HAP-1 (cell line): ENCODE results near the gene FZD10.

Source experiments
- DNase-seq, 2 experiments: peaks; one replicate each; pipeline ENCODE4 v3.0.0-alpha.2; 2016 to 2020; ENCODE audit warnings: low spot score in 2 of 2
- H3K27me3 ChIP-seq: fragments of 250-450 bp; sonication (Bioruptor Pico); 2 replicates; pipeline ENCODE4 v1.5.1; 2020; ENCODE audit warnings: low read depth, mild to moderate bottlenecking, moderate library complexity
- H3K36me3 ChIP-seq: fragments of 250-450 bp; sonication (Bioruptor Pico); replicated peaks from 2 replicates; pipeline ENCODE4 v1.5.1; 2020; ENCODE audit warnings: mild to moderate bottlenecking
- H3K4me1 ChIP-seq: fragments of 250-450 bp; sonication (Bioruptor Pico); 2 replicates; pipeline ENCODE4 v1.5.1; 2020; ENCODE audit warnings: mild to moderate bottlenecking
- H3K4me3 ChIP-seq: fragments of 250-450 bp; sonication (Bioruptor Pico); 2 replicates; pipeline ENCODE4 v1.5.1; 2020; ENCODE audit warnings: mild to moderate bottlenecking, moderate library complexity
- H3K9me3 ChIP-seq: fragments of 250-450 bp; sonication (Bioruptor Pico); 2 replicates; pipeline ENCODE4 v1.5.1; 2020; ENCODE audit warnings: mild to moderate bottlenecking, moderate library complexity
- in situ Hi-C: fragments of 300-500 bp; cut with MboI; formaldehyde crosslinking; loops from 3 replicates; pipeline ENCODE4 v1.14.3; 2020; ENCODE audit warnings: low sequenced_read_pairs, inconsistent platforms, mixed read lengths

Gene FZD10

GRCh38 chr12:130186651-130187268, 24.5 kb downstream of the FZD10 start:
- Histone ChIP-seq H3K4me1 (no peaks in the 10 kb centered on the region), H3K36me3 (no peaks in the 10 kb centered on the region), H3K27me3 (no peaks in the 10 kb centered on the region), H3K4me3 (no peak overlapping the region), H3K9me3 (no peaks in the 10 kb centered on the region)
- in situ Hi-C loops: no loop called here
- DNase-seq: no peak

- no peaks in the 10 kb centered on the region for H3K27me3 ChIP-seq
- in situ Hi-C loops: no loop called here
- no peaks in the 10 kb centered on the region for H3K36me3 ChIP-seq
- no peaks in the 10 kb centered on the region for H3K9me3 ChIP-seq
- no peaks in the 10 kb centered on the region for H3K4me1 ChIP-seq
- no peak overlapping the region for H3K4me3 ChIP-seq
- no peak for DNase-seq
Measured at GRCh38 chr12:130192642-130193345, 30.5 kb downstream of the FZD10 start.

GRCh38 chr12:130194154-130194553, 31.9 kb downstream of the FZD10 start:
- Histone ChIP-seq H3K4me1 (no peaks in the 10 kb centered on the region), H3K27me3 (no peaks in the 10 kb centered on the region), H3K4me3 (no peak overlapping the region), H3K36me3 (no peaks in the 10 kb centered on the region), H3K9me3 (no peaks in the 10 kb centered on the region)
- no peak for DNase-seq
- in situ Hi-C loops: no loop called here

- Histone ChIP-seq H3K4me1 (no peaks in the 10 kb centered on the region), H3K36me3 (no peaks in the 10 kb centered on the region), H3K4me3 (no peak overlapping the region), H3K27me3 (no peaks in the 10 kb centered on the region), H3K9me3 (no peaks in the 10 kb centered on the region)
- in situ Hi-C loops: no loop called here
- DNase-seq: no peak
Measured at GRCh38 chr12:130195369-130195768, 33.1 kb downstream of the FZD10 start.

GRCh38 chr12:130195776-130196175, 33.5 kb downstream of the FZD10 start:
- Histone ChIP-seq H3K4me1 (no peaks in the 10 kb centered on the region), H3K27me3 (no peaks in the 10 kb centered on the region), H3K9me3 (no peaks in the 10 kb centered on the region), H3K4me3 (no peak overlapping the region), H3K36me3 (no peaks in the 10 kb centered on the region)
- no peak for DNase-seq
- in situ Hi-C loops: no loop called here

GRCh38 chr12:130196827-130197226, 34.6 kb downstream of the FZD10 start:
- DNase-seq: no peak
- H3K9me3 ChIP-seq: no peaks in the 10 kb centered on the region
- no peaks in the 10 kb centered on the region for H3K4me1 ChIP-seq
- no peak overlapping the region for H3K4me3 ChIP-seq
- H3K36me3 ChIP-seq: no peaks in the 10 kb centered on the region
- no peaks in the 10 kb centered on the region for H3K27me3 ChIP-seq
- in situ Hi-C loops: no loop called here

GRCh38 chr12:130198026-130198662, 35.9 kb downstream of the FZD10 start:
- no peak for DNase-seq
- no peaks in the 10 kb centered on the region for H3K9me3 ChIP-seq
- H3K4me3 ChIP-seq: no peak overlapping the region
- no peaks in the 10 kb centered on the region for H3K36me3 ChIP-seq
- H3K27me3 ChIP-seq: no peaks in the 10 kb centered on the region
- H3K4me1 ChIP-seq: no peaks in the 10 kb centered on the region
- in situ Hi-C loops: no loop called here

- no peaks in the 10 kb centered on the region for H3K36me3 ChIP-seq
- no peak overlapping the region for H3K4me3 ChIP-seq
- no peak for DNase-seq
- no peaks in the 10 kb centered on the region for H3K4me1 ChIP-seq
- in situ Hi-C loops: no loop called here
- H3K9me3 ChIP-seq: no peaks in the 10 kb centered on the region
- H3K27me3 ChIP-seq: no peaks in the 10 kb centered on the region
Measured at GRCh38 chr12:130198663-130199060, 36.4 kb downstream of the FZD10 start.

GRCh38 chr12:130199581-130200390, 37.5 kb downstream of the FZD10 start:
- in situ Hi-C loops: no loop called here
- H3K4me3 ChIP-seq: no peak overlapping the region
- no peak for DNase-seq
- no peaks in the 10 kb centered on the region for H3K9me3 ChIP-seq
- no peaks in the 10 kb centered on the region for H3K36me3 ChIP-seq
- no peaks in the 10 kb centered on the region for H3K4me1 ChIP-seq
- no peaks in the 10 kb centered on the region for H3K27me3 ChIP-seq

GRCh38 chr12:130200445-130200844, 38.2 kb downstream of the FZD10 start:
- no peaks in the 10 kb centered on the region for H3K9me3 ChIP-seq
- no peak overlapping the region for H3K4me3 ChIP-seq
- H3K4me1 ChIP-seq: no peaks in the 10 kb centered on the region
- DNase-seq: no peak
- no peaks in the 10 kb centered on the region for H3K27me3 ChIP-seq
- H3K36me3 ChIP-seq: no peaks in the 10 kb centered on the region
- in situ Hi-C loops: no loop called here

- H3K9me3 ChIP-seq: no peaks in the 10 kb centered on the region
- in situ Hi-C loops: no loop called here
- H3K27me3 ChIP-seq: no peaks in the 10 kb centered on the region
- no peak for DNase-seq
- no peak overlapping the region for H3K4me3 ChIP-seq
- H3K4me1 ChIP-seq: no peaks in the 10 kb centered on the region
- H3K36me3 ChIP-seq: no peaks in the 10 kb centered on the region
Measured at GRCh38 chr12:130201037-130201436, 38.8 kb downstream of the FZD10 start.

GRCh38 chr12:130202201-130202600, 39.9 kb downstream of the FZD10 start:
- H3K4me1 ChIP-seq: no peaks in the 10 kb centered on the region
- H3K9me3 ChIP-seq: no peaks in the 10 kb centered on the region
- no peak for DNase-seq
- no peaks in the 10 kb centered on the region for H3K36me3 ChIP-seq
- in situ Hi-C loops: no loop called here
- no peaks in the 10 kb centered on the region for H3K27me3 ChIP-seq
- H3K4me3 ChIP-seq: no peak overlapping the region

GRCh38 chr12:130203151-130203550, 40.9 kb downstream of the FZD10 start:
- in situ Hi-C loops: no loop called here
- H3K4me1 ChIP-seq: no peaks in the 10 kb centered on the region
- no peaks in the 10 kb centered on the region for H3K27me3 ChIP-seq
- H3K36me3 ChIP-seq: no peaks in the 10 kb centered on the region
- DNase-seq: no peak
- no peaks in the 10 kb centered on the region for H3K9me3 ChIP-seq
- no peak overlapping the region for H3K4me3 ChIP-seq

GRCh38 chr12:130204541-130204953, 42.3 kb downstream of the FZD10 start:
- in situ Hi-C loops: no loop called here

More at GRCh38 chr12:130204541-130204953, 42.3 kb downstream of the FZD10 start:
- Histone ChIP-seq H3K4me3 (no peak overlapping the region), H3K36me3 (no peaks in the 10 kb centered on the region), H3K4me1 (no peaks in the 10 kb centered on the region), H3K9me3 (no peaks in the 10 kb centered on the region), H3K27me3 (no peaks in the 10 kb centered on the region)
- DNase-seq: no peak
